HG02623 (cell line): ENCODE results near the gene MTARC1.

Source experiments
- ATAC-seq: cut with Tn5 transposase; IDR thresholded peaks from one replicate; pipeline ENCODE4 v1.9.1; 2021; ENCODE audit warnings: moderate library complexity; ENCODE audit not compliant: unreplicated experiment

The MTARC1 gene

DNA sequence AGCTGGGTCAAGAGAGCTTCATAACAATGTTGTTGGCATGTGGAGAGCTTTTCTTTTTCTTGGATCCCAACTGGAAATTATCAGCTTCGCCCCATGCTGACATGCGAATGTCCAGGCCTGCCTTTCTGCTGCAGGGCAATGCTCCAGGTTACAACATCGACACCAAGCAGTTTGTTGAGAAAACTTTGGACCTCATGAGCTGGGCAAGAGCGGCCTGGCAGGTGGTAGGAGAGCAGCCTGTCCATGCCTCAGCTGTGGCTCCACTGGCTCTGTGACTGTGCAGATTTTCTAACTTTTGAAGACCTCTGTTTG lies 41.4 kb downstream of the MTARC1 start:
- no peak for ATAC-seq

DNA sequence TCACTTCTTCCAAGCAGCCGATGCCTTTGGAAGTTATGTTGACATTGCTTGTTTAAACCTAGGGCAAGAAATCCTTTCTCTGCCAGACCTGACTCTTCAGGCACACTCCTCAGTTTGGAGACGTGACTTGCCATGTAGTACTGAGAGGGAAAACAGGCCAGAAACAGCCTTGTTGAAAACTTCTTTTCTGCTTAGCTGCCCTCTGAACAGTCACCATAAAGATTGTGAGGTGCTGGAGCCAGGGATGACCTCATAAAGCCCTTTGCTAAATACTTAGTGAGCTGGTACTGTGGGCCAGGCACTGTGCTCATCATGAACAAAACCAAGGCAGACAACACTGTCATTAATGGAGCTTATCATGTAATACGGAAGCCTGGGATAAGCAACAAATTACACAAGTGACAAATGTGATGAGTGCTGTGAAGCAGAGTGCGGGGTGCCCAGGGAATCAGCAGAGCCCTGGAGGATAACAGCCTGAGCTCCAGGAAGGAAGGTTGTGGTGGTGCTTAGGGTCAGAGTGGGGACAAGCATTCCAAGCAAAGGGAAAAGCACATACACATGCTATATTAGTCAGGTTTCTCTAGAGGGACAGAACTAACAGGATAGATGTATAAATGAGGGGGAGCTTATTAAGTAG lies 42.4 kb downstream of the MTARC1 start:
- ATAC-seq: no peak

DNA sequence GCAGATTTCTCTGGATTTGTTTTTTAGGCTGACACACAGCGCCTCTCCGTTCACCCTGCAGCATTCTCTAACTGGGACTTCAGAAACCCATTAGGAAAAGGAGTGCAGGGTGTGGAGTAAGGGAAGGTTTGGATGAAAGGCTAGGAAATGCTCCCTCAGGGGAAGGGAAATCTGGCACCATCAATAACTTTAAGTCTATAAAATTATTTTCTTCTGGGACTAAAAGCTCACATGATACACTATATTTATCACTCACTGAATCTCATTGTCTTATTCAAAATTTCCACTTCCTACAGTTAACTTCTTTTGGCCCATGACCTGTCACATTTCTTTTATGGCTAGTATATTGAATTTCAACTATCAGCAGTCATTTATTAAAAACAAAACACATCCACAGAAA lies 46.7 kb downstream of the MTARC1 start:
- ATAC-seq: no peak

DNA sequence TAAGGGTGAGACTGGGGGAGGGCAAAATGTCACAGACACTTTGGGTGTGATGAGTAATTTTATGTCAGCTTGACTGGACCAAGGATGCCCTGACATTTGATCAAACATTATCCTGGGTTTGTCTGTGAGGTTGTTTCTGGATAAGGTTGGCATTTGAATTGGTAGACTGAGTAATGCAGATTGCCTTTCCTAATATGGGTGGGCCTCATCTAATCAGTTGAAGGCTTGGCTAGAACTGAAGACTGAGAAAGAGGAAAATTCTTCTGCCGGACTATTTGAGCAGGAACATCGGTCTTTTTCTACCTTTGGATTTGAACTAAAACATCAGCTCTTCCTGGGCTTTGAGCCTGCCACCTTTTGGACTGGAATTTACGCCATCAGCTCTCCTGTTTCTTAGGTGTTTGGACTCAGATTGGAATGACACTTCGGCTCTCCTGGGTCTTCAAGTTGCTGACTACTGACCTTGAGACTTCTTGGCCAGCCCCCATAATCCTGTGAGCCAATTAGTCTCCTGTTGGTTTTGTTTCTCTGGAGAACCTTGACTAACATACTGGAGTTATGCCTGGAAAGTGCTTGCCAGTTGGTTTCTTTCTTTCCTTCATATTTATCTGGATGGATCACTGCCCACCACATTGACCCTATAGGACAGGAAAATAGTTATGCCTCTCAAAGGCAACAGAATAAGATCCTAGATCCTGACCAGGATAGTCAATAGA lies 47.6 kb downstream of the MTARC1 start:
- ATAC-seq: no peak
